IPS-15b (cell line): Measurements from ENCODE around the gene ENPP3.

Experiments used
- H3K27me3 ChIP-seq: one replicate; pipeline ENCODE4 v1.6.1; 2013; ENCODE audit warnings: low read length; ENCODE audit not compliant: control insufficient read depth, insufficient read depth
- H3K36me3 ChIP-seq: one replicate; pipeline ENCODE4 v1.6.1; 2013; ENCODE audit warnings: low read length; ENCODE audit not compliant: control insufficient read depth, insufficient read depth
- H3K4me1 ChIP-seq: one replicate; pipeline ENCODE4 v1.6.1; 2013; ENCODE audit warnings: mild to moderate bottlenecking, low read length; ENCODE audit not compliant: control insufficient read depth, insufficient read depth
- H3K4me3 ChIP-seq: one replicate; pipeline ENCODE4 v1.5.1; 2013; ENCODE audit warnings: low read depth, low read length
- H3K9ac ChIP-seq: one replicate; pipeline ENCODE4 v1.6.1; 2013; ENCODE audit warnings: low read depth, mild to moderate bottlenecking, low read length
- H3K9me3 ChIP-seq: one replicate; pipeline ENCODE4 v1.6.1; 2013; ENCODE audit warnings: mild to moderate bottlenecking, low read length; ENCODE audit not compliant: control insufficient read depth, insufficient read depth

ENPP3 gene

GRCh38 chr6:131628726-131629125 is 8.4 kb upstream of the ENPP3 start:
- Histone ChIP-seq H3K27me3 (no peaks in the 10 kb centered on the region), H3K36me3 (peaks cover 3% of the 10 kb centered on the region), H3K9ac (no peak overlapping the region), H3K4me3 (no peak overlapping the region), H3K4me1 (peaks cover 4% of the 10 kb centered on the region), H3K9me3 (no peaks in the 10 kb centered on the region)

- H3K4me1 ChIP-seq = peaks cover 4% of the 10 kb centered on the region
- no peaks in the 10 kb centered on the region for H3K27me3 ChIP-seq
- H3K9me3 ChIP-seq = no peaks in the 10 kb centered on the region
- no peak overlapping the region for H3K9ac ChIP-seq
- no peaks in the 10 kb centered on the region for H3K36me3 ChIP-seq
- H3K4me3 ChIP-seq = no peak overlapping the region
Measured at GRCh38 chr6:131629651-131630050, 7.5 kb upstream of the ENPP3 start.

GRCh38 chr6:131631625-131632289 is 5.3 kb upstream of the ENPP3 start:
- H3K27me3 ChIP-seq = no peaks in the 10 kb centered on the region
- H3K9ac ChIP-seq = no peak overlapping the region
- H3K36me3 ChIP-seq = no peaks in the 10 kb centered on the region
- no peak overlapping the region for H3K4me3 ChIP-seq
- H3K9me3 ChIP-seq = no peaks in the 10 kb centered on the region
- peaks cover 4% of the 10 kb centered on the region for H3K4me1 ChIP-seq

- no peaks in the 10 kb centered on the region for H3K9me3 ChIP-seq
- no peaks in the 10 kb centered on the region for H3K4me1 ChIP-seq
- H3K27me3 ChIP-seq = no peaks in the 10 kb centered on the region
- no peak overlapping the region for H3K4me3 ChIP-seq
- H3K36me3 ChIP-seq = no peaks in the 10 kb centered on the region
- H3K9ac ChIP-seq = no peak overlapping the region
Measured at GRCh38 chr6:131635384-131636340, 1.4 kb upstream of the ENPP3 start.

- Histone ChIP-seq H3K36me3 (no peaks in the 10 kb centered on the region), H3K4me3 (no peak overlapping the region), H3K4me1 (no peaks in the 10 kb centered on the region), H3K27me3 (no peaks in the 10 kb centered on the region), H3K9me3 (no peaks in the 10 kb centered on the region), H3K9ac (no peak overlapping the region)
Measured at GRCh38 chr6:131638013-131638412, 911 bp downstream of the ENPP3 start.

- Histone ChIP-seq H3K4me1 (no peaks in the 10 kb centered on the region), H3K27me3 (peaks cover 2% of the 10 kb centered on the region), H3K4me3 (no peak overlapping the region), H3K9me3 (no peaks in the 10 kb centered on the region), H3K9ac (no peak overlapping the region), H3K36me3 (no peaks in the 10 kb centered on the region)
Measured at GRCh38 chr6:131640100-131640499, 3.0 kb downstream of the ENPP3 start.

GRCh38 chr6:131640576-131640975 is 3.5 kb downstream of the ENPP3 start:
- Histone ChIP-seq H3K9ac (no peak overlapping the region), H3K4me3 (no peak overlapping the region), H3K4me1 (no peaks in the 10 kb centered on the region), H3K9me3 (no peaks in the 10 kb centered on the region), H3K36me3 (no peaks in the 10 kb centered on the region), H3K27me3 (peaks cover 2% of the 10 kb centered on the region)

- H3K9ac ChIP-seq = no peak overlapping the region
Measured at GRCh38 chr6:131641554-131641953, 4.5 kb downstream of the ENPP3 start.

GRCh38 chr6:131642565-131642964 is 5.5 kb downstream of the ENPP3 start:
- no peak overlapping the region for H3K9ac ChIP-seq
- no peaks in the 10 kb centered on the region for H3K36me3 ChIP-seq
- H3K4me3 ChIP-seq = no peak overlapping the region
- no peaks in the 10 kb centered on the region for H3K9me3 ChIP-seq
- H3K4me1 ChIP-seq = no peaks in the 10 kb centered on the region
- H3K27me3 ChIP-seq = peaks cover 2% of the 10 kb centered on the region

More at GRCh38 chr6:131641554-131641953, 4.5 kb downstream of the ENPP3 start:
- Histone ChIP-seq H3K36me3 (no peaks in the 10 kb centered on the region), H3K9me3 (no peaks in the 10 kb centered on the region), H3K4me1 (no peaks in the 10 kb centered on the region), H3K4me3 (no peak overlapping the region), H3K27me3 (peaks cover 2% of the 10 kb centered on the region)

GRCh38 chr6:131642987-131643611 is 6.0 kb downstream of the ENPP3 start:
- Histone ChIP-seq H3K4me3 (no peak overlapping the region), H3K9ac (no peak overlapping the region), H3K9me3 (no peaks in the 10 kb centered on the region), H3K4me1 (no peaks in the 10 kb centered on the region), H3K27me3 (peaks cover 2% of the 10 kb centered on the region), H3K36me3 (no peaks in the 10 kb centered on the region)

- H3K9ac ChIP-seq = no peak overlapping the region
- H3K36me3 ChIP-seq = no peaks in the 10 kb centered on the region
- H3K4me1 ChIP-seq = no peaks in the 10 kb centered on the region
- no peak overlapping the region for H3K4me3 ChIP-seq
- no peaks in the 10 kb centered on the region for H3K9me3 ChIP-seq
- peaks cover 2% of the 10 kb centered on the region for H3K27me3 ChIP-seq
Measured at GRCh38 chr6:131643855-131644460, 6.9 kb downstream of the ENPP3 start.
